Lung (tissue), 12 donors: ENCODE results near the gene PRXL2B. TPM values are rescaled to one million over a fixed set of nuclear protein-coding genes. Genes with fewer than 3 reads are reported as not detected.

ENCODE experiments used
- ATAC-seq: fragments of 200-7000 bp; cut with Tn5 transposase; one replicate; pipeline ENCODE4 v1.9.1; 2020; ENCODE audit warnings: moderate number of reproducible peaks; ENCODE audit not compliant: insufficient read depth, low FRiP score
- DNase-seq, 3 donors: peaks; one replicate each; pipeline ENCODE4 v3.0.0-alpha.2; 2013 to 2017
- H3K27ac ChIP-seq, 2 donors: one replicate each; pipeline ENCODE4 v1.5.1; 2013; ENCODE audit warnings: mild to moderate bottlenecking in 2 of 2, moderate library complexity in 2 of 2, control low read depth in 1 of 2, inconsistent platforms in 1 of 2, low read depth in 1 of 2, low read length in 1 of 2
- H3K27me3 ChIP-seq, 3 donors: one replicate each; pipeline ENCODE4 v1.5.1; 2013; ENCODE audit warnings: low read length in 2 of 3; ENCODE audit not compliant: control insufficient read depth in 3 of 3, insufficient read depth in 3 of 3
- H3K36me3 ChIP-seq, 4 donors: one replicate each; pipeline ENCODE4 v1.5.1; 2013; ENCODE audit warnings: low read length in 4 of 4, mild to moderate bottlenecking in 1 of 4, moderate library complexity in 1 of 4; ENCODE audit not compliant: control insufficient read depth in 4 of 4, insufficient read depth in 4 of 4
- H3K4me1 ChIP-seq, 5 donors: one replicate each; pipeline ENCODE4 v1.5.1; 2013; ENCODE audit warnings: low read length in 5 of 5, mild to moderate bottlenecking in 2 of 5, moderate library complexity in 1 of 5; ENCODE audit not compliant: control insufficient read depth in 5 of 5, insufficient read depth in 5 of 5
- H3K4me3 ChIP-seq: one replicate; pipeline ENCODE4 v1.5.1; 2013; ENCODE audit warnings: mild to moderate bottlenecking, control low read depth, moderate library complexity
- H3K9ac ChIP-seq, 2 donors: one replicate each; pipeline ENCODE4 v1.5.1; 2013; ENCODE audit warnings: low read length in 2 of 2, control low read depth in 1 of 2; ENCODE audit not compliant: insufficient read depth in 1 of 2
- H3K9me3 ChIP-seq, 4 donors: one replicate each; pipeline ENCODE4 v1.5.1; 2013; ENCODE audit warnings: low read length in 3 of 4, mild to moderate bottlenecking in 1 of 4, moderate library complexity in 1 of 4; ENCODE audit not compliant: control insufficient read depth in 4 of 4, insufficient read depth in 3 of 4
- CTCF ChIP-seq: IDR thresholded peaks from 2 replicates; pipeline ENCODE4 v1.5.1; 2012; ENCODE audit warnings: mild to moderate bottlenecking; ENCODE audit errors: control extremely low read depth, extremely low read depth
- WGBS, 2 donors: extraction: QIAGEN DNeasy Blood & Tissue Kit; methylation state at CpG; one replicate each; pipeline ENCODE4 v1.1.7; 2013; 5-methylcytosine and 5-hydroxymethylcytosine counted together
- polyA plus RNA-seq, 2 donors: library from polyadenylated mRNA; stranded (reverse); fragments of 200-250 nt; gene quantifications; one replicate each; pipeline ENCODE4 v1.2.1, GENCODE V29; 2013
- total RNA-seq, 2 donors: library from RNA; depleted of rRNA in 1 of 2; stranded (reverse); fragments of >200 nt in 1 of 2; gene quantifications; one replicate each; pipeline ENCODE4 v1.2.1, GENCODE V29; 2014 to 2021
- donor health status: control.
- donor health status: control.
- donor health status: Bipolar disorder and iron deficiency.
- donor health status: healthy.
- donor health status: DM: yes; HTN: yes; CAD: no.

Gene PRXL2B
- total and polyA plus RNA-seq, 4 donors = 17.8 to 39.8 (median 27.0) TPM

- no peak for DNase-seq
- peaks cover 0 to 4% (median under 1%) of the 10 kb centered on the region in 4 donors for H3K9me3 ChIP-seq
- no peak for ATAC-seq
- no peak overlapping the region for H3K4me3 ChIP-seq
- 79 to 81% methylated on average over 17 of the region's 17 CpGs for WGBS, 2 donors
- no peak overlapping the region for H3K9ac ChIP-seq
- no peak for TF ChIP-seq CTCF
- H3K27me3 ChIP-seq = no peaks in the 10 kb centered on the region
- H3K4me1 ChIP-seq = no peaks in the 10 kb centered on the region
- no peaks in the 10 kb centered on the region for H3K36me3 ChIP-seq
- no peak overlapping the region for H3K27ac ChIP-seq
Measured at GRCh38 chr1:2570332-2570731, 16.2 kb upstream of the PRXL2B start.

- H3K9ac ChIP-seq = no peak overlapping the region
- no peaks in the 10 kb centered on the region for H3K27me3 ChIP-seq
- no peaks in the 10 kb centered on the region for H3K36me3 ChIP-seq
- TF ChIP-seq CTCF = no peak
- no peak overlapping the region for H3K27ac ChIP-seq
- H3K4me1 ChIP-seq = peaks cover 0 to 5% (median 0%) of the 10 kb centered on the region in 5 donors
- no peak overlapping the region for H3K4me3 ChIP-seq
- no peak for DNase-seq
- 95% methylated on average over 9 of the region's 9 CpGs for whole genome bisulfite sequencing, 2 donors
- H3K9me3 ChIP-seq = peaks cover 0 to 4% (median under 1%) of the 10 kb centered on the region in 4 donors
- ATAC-seq = no peak
Measured at GRCh38 chr1:2571348-2571747, 15.2 kb upstream of the PRXL2B start.

GRCh38 chr1:2573250-2573920, 13.2 kb upstream of the PRXL2B start:
- DNase-seq = no peak
- peaks cover 0 to 13% (median 4%) of the 10 kb centered on the region in 5 donors for H3K4me1 ChIP-seq
- H3K4me3 ChIP-seq = no peak overlapping the region
- no peak overlapping the region for H3K9ac ChIP-seq
- no peak overlapping the region for H3K27ac ChIP-seq
- H3K27me3 ChIP-seq = no peaks in the 10 kb centered on the region
- TF ChIP-seq CTCF = no peak
- peaks cover 0 to 4% (median under 1%) of the 10 kb centered on the region in 4 donors for H3K9me3 ChIP-seq
- ATAC-seq = no peak
- H3K36me3 ChIP-seq = no peaks in the 10 kb centered on the region
- WGBS, 2 donors = 83 to 88% methylated on average over 8 of the region's 8 CpGs

DNA sequence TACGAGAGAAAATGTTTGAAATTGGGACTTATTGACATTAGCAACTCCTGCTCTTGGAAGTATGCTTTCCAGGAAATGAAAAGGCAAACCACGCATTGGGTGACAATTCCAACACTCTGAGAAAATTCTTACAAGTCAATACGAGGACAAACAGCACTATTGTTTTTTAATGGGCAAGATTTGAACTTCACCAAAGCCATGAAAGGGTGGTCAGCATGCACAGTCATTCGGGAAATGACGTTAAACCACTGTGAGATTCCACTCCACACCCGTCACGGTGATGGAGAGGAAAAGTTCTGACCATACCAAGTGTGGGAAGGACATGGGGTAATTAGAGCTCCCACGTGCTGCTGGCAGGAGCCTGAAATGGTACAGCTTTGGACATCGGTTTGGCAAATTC, 12.2 kb upstream of the PRXL2B start:
- H3K27ac ChIP-seq = no peak overlapping the region
- H3K4me3 ChIP-seq = no peak overlapping the region
- DNase-seq (no peak), ATAC-seq (no peak)
- peaks cover 0 to 13% (median 7%) of the 10 kb centered on the region in 5 donors for H3K4me1 ChIP-seq
- H3K9ac ChIP-seq = no peak overlapping the region
- no peak for TF ChIP-seq CTCF
- no peaks in the 10 kb centered on the region for H3K27me3 ChIP-seq
- H3K36me3 ChIP-seq = no peaks in the 10 kb centered on the region
- peaks cover 0 to 4% (median under 1%) of the 10 kb centered on the region in 4 donors for H3K9me3 ChIP-seq
- WGBS, 2 donors = 78 to 79% methylated on average over 9 of the region's 9 CpGs
